T-helper 1 cell treated with Interleukin-12 subunit alpha and Interleukin-12 subunit beta and Interleukin-4 antibody, amounts not matched to agents 30 ng/mL and 1 ng/mL, for 36 hours (primary cell): ENCODE results near the gene PSMC3. TPM values are rescaled to one million over a fixed set of nuclear protein-coding genes. Genes with fewer than 3 reads are reported as not detected.

Experiments
- intact Hi-C: fragments of 100-400 bp; cut with micrococcal nuclease; formaldehyde crosslinking; loops from one replicate; pipeline ENCODE4 v1.15.1; 2024
- total RNA-seq: library from RNA; stranded (reverse); gene quantifications from 2 replicates; pipeline ENCODE4 v1.2.3, GENCODE V29; 2022

Gene PSMC3
- 159 and 168 TPM in 2 replicates for total RNA-seq

DNA sequence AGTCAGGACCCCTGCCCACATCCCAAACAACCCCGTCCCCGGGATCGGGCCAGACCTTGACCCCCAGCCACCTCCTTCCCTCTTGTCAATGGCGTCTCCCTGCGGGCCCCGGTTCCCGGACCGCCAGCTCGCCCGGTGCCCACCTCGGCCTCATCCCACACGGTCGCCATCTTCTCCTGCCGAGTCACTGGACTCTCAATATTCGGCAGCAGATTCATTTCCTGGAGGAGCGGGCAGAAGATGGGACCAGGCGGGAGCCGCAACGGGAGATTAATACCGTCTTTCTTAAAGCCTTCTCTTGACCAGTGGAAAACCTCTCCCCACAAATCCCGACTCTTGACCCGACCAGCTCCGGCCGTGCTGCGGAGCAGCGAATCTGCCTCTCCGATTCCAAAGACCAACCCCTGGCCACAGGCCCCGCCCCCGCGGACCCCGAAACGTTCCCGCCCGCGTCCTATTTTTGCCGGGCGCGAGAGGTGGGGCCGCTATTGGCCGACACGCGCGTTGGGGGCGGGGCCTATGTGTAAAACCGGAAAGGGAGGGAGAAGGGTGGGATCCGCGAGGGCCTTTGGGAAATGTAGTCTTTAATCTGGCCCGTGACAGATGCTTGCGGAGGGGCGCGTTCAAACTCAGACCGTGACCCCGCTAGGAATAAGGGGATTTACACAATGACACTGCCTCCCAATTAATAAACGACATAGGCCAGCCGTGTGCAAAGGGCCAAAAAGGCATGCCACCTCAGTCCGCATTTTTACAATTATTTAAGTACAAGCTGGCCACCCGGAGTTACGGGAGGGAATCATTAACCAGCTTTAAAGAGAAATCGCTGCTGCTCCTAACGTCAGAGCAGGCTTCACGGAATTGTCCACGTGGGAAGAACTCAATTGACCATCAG, at the start of gene PSMC3:
PSMC3 (minus strand) TSS at position 378 of the 895 bp plus-strand sequence; CDS start at position 218, 160 bp downstream.
- intact Hi-C loops: loop anchor here (1.0 to 5.0 kb wide), 21 partner anchors 14 to 1314 kb away; partner anchors contain the start of genes ACP2, AGBL2, ARHGAP1 and ATG13

DNA sequence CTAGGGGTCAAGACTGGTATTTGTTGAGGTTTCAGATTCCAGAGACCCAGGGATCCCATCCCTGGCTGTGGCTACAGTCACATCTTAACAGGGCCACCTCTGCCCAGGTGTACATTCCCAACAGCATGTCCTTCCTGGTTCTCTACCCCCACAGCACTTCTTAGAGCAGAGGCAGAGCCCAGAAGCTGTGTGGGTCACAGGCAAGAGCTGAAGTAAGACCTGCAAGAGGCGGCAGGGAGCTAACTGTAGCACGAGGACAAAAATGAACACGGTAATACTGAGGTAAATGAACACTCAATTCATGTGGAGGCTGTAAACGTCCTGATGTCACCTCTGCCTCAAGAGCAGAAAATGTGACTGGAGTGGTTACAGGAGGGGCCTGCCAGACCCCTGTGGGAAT, 44.4 kb upstream of the PSMC3 start:
- intact Hi-C loops: no loop called here

DNA sequence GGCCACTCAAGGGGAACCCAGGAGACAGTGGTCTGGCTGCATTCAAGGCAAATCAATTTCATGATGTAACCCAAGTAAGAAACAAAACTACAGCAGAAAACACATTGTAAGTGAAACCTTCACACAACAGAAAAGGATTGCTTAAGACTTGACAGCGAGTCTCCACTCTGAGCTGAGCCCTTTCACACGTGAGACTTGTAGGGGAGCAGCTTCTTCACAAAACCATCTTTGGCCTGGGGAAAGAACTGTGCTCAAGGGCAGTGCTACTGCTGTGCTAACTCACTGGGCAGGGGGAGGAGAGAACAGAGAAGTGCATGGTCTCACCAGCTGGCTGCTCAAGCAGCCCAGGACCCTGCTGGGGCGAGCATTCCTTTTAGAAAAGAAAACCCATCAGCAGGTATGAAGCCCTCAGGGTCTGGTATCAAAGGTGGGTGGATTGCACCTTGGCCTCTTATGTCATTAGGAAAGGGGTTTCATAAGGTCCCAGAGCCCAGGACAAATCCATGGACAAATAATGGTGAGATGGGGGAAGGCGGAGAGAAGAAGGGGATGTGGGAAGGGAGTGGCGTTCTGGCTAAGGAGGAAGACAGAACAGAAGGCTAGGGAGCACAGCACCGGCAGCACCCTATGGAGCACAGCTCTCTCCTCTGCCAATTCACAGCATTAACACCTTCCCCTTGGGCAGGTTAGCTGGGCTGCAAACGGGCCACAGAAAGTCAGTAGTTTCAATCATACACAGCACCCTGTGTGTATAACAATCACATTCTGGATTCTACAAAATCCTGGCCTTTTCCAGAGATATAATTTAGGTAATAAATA, 43.3 kb upstream of the PSMC3 start:
- intact Hi-C loops: no loop called here

DNA sequence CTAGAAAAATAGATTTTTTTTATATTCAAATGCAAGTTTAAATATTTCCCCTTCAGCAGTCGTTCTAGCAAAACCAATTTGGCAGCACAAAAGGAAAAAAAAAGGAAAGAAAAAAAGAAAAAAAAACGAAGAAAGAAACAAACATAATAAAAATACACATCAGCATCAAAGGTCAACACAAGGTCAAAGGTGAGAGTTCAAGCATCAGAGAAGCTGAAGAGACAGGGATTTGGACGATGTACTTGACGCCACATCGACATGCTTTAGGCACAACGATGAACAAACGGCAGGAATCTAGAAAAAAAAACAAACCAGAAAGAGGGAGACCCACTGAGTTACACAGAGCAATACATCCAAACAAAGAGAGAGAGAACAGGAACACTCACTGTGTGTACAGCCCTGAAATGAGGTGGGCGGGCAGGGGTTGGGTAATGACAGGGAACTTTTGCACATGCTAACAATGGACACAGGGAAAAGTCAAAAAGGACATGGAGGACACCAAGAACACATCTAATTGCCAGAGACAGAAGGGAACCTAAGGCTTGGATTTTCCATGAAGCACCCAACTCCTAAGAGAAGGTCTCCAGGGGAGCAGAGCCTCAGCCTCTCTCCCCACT, 42.5 kb upstream of the PSMC3 start:
- intact Hi-C loops: no loop called here

DNA sequence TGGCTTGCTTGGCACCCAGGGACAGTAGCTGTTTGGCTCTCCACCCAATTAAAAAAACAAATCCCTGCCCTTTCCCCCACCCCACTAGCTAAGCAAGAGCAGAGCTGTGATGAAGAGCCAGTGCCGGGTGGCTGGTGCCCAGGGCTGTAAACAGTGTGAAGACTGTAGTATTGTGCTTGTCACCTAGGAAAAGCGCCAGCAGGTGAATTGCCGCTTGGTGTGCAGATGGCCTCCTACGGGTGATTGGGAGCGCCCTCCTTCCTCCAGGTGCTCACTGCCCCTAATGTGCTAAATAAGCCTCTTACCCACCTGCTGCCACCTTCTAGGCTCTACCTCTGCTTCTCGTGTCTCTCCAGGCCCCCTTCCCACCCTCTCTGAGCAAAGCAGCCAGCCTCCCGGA, 41.1 kb upstream of the PSMC3 start:
- intact Hi-C loops: no loop called here

DNA sequence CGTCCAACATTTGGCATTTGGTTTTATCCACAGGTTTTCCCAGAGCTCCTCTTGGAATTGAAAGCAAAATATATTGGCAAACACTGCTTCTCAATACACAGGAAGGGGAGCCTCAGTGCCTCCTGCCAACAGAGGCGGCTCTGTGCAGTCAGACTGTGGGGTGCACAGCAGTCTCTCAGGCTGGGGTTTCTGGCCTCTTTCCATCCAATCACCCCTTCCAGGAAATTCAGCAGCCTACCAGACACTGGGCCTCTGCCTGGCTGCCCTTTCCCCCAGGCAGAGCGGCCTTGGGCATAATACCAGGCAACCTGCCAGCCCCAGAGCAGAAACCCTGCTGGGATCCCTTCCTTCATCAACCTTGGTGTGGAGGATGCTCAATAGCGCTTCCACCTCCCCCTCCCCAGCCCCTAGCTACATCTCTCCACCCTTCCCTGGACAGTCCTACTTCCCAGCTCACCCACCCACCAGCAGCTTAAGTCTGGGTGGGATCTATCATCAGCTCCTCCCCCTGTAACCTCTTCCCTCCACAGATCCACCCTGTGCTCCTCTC, 40.5 kb upstream of the PSMC3 start:
- intact Hi-C loops: no loop called here

DNA sequence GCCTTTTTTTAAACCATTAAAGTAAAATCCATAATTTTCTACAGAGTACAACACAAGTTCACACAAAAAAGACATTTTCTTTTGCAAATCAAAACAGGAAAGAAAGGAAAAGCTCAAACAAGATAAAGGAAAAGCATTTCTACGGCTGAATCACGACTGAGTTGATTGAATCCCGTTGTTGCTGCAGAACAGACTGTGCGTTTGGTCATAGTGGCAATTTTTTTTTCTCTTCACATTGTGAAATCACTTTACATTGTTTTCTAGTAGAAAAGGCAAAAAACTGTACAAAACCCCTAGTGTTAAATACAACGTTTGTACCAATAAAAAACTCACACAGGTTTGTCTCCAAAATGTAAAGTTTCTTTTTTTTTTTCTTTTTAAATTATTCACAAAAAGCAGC, 40.0 kb upstream of the PSMC3 start:
- intact Hi-C loops: no loop called here

DNA sequence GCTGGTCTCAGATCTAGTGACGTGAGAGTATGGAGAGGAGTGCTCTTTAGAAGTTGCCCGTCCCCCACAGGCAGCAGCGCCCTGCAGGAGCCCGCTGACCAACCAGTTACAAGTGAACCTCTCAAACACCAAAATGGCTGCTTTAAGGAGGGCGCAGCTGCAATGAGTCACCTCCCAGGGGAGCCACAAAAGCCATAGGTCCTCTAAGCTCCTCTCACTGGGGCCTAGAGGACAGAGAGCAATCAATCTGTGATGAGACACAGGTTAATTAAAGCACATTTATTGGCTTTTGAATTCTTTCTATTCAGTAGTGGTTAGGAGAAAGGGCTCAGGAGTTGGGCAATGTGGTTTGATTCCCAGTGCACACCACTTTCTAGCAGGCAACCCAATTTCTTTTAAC, 38.2 kb upstream of the PSMC3 start:
- intact Hi-C loops: no loop called here

DNA sequence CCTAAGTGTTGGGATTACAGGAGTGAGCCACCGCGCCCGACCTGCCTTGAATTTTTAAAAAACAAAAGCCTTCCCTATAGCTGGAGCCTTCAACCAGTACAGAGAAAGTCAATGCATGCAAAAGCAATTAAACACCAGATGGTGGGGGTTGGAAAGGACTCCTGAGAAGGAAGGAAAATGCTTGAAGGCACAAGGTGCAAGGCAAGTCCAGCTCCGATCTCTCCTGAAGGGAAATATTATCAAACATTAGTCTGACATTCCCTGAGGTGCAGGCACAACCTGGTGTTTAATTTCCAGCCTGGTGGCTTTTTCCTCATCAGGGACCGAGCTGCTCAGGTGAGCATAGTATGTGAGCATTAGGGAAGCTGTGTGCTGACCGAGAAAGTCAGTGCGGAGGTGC, 35.6 kb upstream of the PSMC3 start:
- intact Hi-C loops: no loop called here

DNA sequence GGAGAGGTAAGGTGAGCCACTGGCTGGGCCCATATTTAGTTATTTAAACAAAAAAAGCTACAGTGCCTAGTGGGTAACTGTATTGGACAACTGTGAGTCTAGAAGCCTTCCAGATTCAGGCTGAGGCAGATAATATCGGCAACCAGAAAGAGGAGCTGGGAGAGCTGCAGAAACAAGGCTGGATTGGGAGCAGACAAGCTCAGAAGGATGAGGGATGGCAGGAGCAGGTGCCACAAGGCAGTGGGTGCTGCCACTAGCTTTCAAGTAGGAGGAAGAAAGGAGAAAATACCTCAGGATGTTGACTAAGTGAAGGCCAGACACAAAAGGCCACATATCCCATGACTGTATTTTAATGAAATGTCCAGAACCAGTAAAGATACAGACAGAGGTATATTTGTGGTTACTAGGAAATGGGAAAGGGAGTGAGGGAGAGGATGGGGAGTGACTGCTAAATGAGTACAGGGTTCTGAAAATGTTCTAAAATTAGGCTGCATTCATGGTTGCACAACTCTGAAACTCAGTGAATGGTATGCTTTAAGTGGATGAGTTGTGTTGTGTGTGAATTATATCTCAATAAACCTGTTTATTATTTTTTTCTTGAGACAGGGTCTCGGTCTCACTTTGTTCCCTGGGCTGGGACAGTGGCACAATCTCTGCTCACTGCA, 34.5 kb upstream of the PSMC3 start:
- intact Hi-C loops: no loop called here

DNA sequence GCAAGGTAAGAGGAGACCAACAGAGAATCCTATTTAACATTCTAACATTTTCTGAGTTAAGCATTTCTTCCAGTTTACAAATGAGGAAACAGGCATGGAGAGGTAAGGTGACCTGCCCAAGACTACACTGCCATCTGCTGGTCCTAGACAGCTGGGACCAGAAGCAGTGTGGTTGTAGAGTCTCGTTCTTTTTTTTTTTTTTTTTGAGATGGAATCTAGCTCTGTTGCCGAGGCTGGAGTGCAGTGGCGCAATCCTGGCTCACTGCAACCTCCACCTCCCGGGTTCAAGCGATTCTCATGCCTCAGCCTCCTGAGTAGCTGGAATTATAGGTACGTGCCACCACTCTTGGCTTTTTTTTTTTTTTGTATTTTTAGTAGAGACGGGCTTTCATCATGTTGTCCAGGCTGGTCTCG, 28.0 kb upstream of the PSMC3 start:
- intact Hi-C loops: loop anchor here (1.0 to 10.0 kb wide), 7 partner anchors 28 to 565 kb away; partner anchors contain the start of genes ACP2, AGBL2, PSMC3 and SLC39A13

DNA sequence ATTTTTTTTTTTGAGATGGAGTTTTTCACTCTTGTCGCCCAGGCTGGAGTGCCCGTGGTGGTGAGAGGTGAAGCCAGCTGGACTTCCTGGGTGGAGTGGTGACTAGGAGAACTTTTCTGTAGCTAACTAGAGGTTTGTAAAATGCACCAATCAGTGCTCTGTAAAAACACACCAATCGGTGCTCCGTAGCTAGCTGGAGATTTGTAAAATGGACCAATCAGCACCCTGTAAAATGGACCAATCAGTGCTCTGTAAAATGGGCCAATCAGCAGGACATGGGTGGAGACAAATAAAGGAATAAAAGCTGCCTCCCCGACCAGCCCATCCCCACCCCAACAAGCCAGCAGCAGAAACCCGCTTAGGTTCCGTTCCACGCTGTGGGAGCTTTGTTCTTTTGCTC, 27.1 kb upstream of the PSMC3 start:
- intact Hi-C loops: loop anchor here (10.0 kb wide), 1 partner anchor 261 kb away; the partner anchor contains the start of gene AGBL2

DNA sequence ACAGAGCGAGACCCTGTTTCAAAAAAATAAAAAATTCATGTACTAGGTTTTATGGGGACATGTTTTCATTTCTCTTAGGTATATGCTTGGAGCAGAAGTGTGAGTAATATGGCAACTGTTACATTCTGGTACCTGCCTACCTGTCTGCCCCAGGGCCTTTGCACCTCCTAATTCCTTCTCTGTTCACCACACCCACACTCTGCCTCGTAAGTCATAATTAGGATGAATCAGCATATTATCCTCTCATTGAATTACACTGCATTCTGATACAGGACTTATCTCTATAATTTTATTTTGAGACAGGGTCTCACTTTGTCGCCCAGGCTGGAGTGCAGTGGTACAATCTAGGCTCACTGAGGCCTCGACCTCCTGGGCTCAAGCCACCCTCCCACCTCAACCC, 25.8 kb upstream of the PSMC3 start:
- intact Hi-C loops: loop anchor here (10.0 kb wide), 1 partner anchor 263 kb away; the partner anchor contains the start of gene AGBL2

DNA sequence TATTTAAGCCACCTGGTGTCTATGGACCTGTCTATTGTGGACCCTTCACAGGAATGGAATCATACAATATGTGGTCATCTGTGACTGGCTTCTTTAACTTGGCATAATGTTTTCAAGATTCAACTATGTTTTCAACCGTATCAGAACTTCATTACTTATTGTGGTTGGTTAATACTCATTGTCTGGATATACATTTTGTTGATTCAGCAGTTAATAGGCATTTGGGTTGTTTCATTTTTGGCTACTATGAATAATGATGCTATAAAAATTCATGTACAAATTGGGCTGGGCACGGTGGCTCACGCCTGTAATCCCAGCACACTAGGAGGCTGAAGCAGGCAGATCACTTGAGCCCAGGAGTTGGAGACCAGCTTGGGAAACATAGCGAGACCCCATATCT, 25.2 kb upstream of the PSMC3 start:
- intact Hi-C loops: loop anchor here (10.0 kb wide), 1 partner anchor 263 kb away; the partner anchor contains the start of gene AGBL2

DNA sequence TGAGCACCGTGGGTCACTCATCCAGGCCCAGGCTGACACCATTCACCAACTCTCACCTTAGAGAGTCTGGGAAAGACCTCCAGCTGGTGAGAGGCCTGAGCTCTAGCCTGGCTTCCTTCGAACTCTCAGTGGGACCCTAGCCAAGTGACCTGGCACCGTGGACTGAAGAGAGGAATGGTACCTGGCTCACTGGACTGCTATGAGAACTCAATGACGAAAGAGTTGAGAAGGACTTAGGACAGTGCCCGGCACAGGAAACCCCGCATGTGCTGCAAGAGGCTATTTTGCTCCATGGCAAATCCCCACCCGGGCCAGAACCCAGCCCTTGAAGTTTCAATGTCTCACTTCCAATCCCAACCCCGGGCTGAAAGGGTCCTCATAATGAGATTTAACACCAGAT, 23.3 kb upstream of the PSMC3 start:
- intact Hi-C loops: no loop called here

DNA sequence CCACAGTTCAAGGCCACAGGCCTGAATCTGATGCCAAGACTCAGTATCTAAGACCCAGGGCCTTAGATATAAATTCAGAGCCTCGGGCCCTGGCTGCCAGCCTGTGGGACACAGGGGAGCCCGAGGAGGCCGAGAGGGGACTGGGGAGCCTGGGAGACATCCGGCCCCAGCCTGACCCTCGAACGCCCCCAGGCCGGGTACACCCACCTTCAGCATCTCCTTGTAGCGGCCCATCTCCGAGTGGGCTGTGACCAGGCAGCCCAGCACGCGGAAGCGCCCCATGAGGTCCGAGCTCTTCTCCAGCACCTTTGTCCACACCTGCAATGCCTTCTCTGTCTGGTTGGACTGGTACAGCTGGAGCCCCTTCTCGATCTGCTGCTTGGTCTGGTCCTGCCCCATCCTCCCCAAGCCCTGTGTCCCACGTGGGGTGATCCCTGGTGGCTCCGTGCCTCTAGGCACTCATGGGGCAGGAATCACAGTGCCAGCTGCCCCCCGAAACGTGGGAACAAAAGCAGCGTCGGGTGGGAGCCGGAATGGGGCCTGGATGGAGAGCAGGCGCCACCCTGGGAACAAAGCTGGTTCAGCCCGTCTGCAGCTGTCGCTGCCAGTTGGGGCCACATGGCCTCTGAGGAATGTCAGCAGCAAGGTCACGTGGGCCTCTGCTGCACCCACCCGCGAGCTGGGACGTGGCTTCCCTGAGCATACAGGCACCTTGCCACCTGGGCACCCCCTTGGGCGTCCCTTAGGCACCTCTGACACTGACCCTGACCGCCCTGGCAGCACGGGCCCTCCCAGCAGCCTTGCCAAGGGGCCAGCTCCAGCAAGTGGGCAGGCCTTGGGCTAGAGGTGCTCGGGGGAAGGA, 22.6 kb upstream of the PSMC3 start, which contains the start of gene RAPSN:
RAPSN (minus strand) TSS at position 571 of the 862 bp plus-strand sequence; CDS start at position 399, 172 bp downstream.
- intact Hi-C loops: no loop called here

DNA sequence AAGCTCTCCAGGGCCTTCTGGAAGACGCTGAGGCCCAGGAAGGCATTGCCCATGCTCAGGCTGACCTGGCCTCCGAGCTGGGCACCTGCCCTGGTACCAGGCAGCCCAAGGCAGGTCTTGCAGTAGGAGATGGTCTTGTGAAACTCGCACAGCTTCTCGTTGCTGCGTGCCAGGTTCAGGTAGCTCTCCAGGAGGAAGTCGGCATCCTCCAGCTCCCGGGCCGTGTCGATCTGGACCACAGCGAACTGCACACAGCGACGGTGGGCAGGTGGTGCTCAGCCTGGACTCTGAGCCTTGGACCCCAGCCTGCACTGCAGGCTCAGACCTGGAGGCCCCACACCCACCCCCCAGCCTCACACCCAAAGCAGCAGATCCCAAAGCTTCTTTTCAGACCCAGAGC, 21.7 kb upstream of the PSMC3 start:
- intact Hi-C loops: no loop called here

DNA sequence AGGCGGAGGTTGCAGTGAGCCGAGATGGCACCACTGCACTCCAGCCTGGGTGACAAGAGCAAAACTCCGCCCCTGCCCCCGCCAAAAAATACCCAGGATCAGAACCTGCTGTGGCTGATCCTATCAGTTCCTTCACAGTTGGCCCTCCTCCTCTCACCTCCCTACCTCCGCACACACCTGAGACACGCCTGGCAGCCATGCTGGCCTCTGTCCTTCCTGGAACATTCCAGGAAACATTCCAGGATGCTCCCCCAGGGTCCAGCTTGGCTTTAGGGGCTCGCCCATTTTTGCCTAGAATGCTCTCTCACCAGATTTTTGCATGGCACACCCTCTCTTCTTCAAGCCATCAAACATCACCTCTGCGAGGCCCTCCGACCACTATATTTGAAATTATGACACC, 20.6 kb upstream of the PSMC3 start:
- intact Hi-C loops: no loop called here

DNA sequence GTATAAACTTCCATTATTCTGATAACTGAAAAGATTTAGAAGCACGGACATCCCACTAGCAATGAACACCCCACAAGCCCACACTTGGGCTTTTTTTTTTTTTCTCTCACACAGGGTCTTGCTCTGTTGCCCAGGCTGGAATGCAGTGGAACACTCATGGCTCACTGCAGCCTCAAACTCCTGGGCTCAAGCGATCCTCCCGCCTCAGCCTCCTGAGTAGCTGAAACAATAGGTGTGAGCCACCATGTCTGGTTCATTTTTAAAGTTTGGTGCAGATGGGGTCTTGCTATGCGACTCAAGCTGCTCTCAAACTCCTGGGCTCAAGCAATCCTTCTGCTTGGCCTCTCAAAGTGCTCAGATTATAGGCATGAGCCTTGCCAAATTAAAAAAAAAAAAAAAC, 19.6 kb upstream of the PSMC3 start:
- intact Hi-C loops: no loop called here

DNA sequence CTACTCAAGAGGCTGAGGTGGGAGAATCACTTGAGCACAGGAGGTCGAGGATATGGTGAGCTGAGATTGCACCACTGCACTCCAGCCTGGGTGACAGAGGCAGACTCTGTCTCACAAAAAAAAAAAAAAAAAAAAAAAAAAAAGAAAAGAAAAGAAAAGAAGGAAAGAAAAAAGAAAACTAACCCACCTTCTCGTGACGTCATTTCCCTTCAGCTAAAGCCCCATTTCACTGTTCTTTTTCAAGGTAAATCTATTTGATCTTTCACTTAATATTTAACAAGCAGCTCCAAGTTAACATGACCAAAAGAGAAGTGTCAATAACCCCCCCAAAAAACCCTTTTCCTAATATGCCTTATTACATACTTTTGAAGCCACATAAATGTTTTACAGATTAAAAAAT, 17.6 kb upstream of the PSMC3 start:
- intact Hi-C loops: no loop called here
